ENCODE data around the gene ITPR2.

- TF ChIP-seq CTCF (IDR thresholded peaks at IDR 0.05; ENCODE audit: low read length) (no peak), EZH2 (optimal IDR thresholded peaks at IDR 0.05; ENCODE audit: low read depth, low read length) (no peak)
These were observed 486.3 kb downstream of the ITPR2 start for GRCh38 chr12:26346736-26347135.

Data from MM.1S (cell line).